Measurements from ENCODE around the gene CCND1. TPM values are rescaled to one million over a fixed set of nuclear protein-coding genes. Genes with fewer than 3 reads are reported as not detected.

CCND1 gene
- total RNA-seq, 1 experiment from 2014 or later: 331 TPM

GRCh38 chr11:69702769-69703452, 62.0 kb downstream of the CCND1 start:
- H3K4me3 ChIP-seq (ENCODE audit: low read depth, low read length): no peak overlapping the region
- H3K27me3 ChIP-seq (replicated peaks; ENCODE audit: control insufficient read depth, insufficient read depth, low read length): no peaks in the 10 kb centered on the region
- TF ChIP-seq, protein P1, sequence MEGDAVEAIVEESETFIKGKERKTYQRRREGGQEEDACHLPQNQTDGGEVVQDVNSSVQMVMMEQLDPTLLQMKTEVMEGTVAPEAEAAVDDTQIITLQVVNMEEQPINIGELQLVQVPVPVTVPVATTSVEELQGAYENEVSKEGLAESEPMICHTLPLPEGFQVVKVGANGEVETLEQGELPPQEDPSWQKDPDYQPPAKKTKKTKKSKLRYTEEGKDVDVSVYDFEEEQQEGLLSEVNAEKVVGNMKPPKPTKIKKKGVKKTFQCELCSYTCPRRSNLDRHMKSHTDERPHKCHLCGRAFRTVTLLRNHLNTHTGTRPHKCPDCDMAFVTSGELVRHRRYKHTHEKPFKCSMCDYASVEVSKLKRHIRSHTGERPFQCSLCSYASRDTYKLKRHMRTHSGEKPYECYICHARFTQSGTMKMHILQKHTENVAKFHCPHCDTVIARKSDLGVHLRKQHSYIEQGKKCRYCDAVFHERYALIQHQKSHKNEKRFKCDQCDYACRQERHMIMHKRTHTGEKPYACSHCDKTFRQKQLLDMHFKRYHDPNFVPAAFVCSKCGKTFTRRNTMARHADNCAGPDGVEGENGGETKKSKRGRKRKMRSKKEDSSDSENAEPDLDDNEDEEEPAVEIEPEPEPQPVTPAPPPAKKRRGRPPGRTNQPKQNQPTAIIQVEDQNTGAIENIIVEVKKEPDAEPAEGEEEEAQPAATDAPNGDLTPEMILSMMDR (IDR thresholded peaks at IDR 0.05; ENCODE audit: insufficient read depth in 1 of 2, low read depth in 1 of 2, low read length in 1 of 2, severe bottlenecking in 1 of 2, unreplicated experiment in 1 of 2): no peak
- no peaks in the 10 kb centered on the region for H3K9me3 ChIP-seq
- no peaks in the 10 kb centered on the region for H3K36me3 ChIP-seq (ENCODE audit: control insufficient read depth, insufficient read depth, low read length)
- Mint-ChIP-seq H3K36me3 (ENCODE audit: insufficient read depth, unreplicated experiment) (peaks cover 4% of the 10 kb centered on the region), H3K27ac (ENCODE audit: unreplicated experiment) (no peak overlapping the region), H3K27me3 (ENCODE audit: insufficient read depth, unreplicated experiment) (no peaks in the 10 kb centered on the region), H3K9me3 (ENCODE audit: unreplicated experiment) (no peaks in the 10 kb centered on the region), H3K4me1 (ENCODE audit: low read depth, unreplicated experiment) (peaks cover 23% of the 10 kb centered on the region), H3K4me3 (ENCODE audit: unreplicated experiment) (peak overlapping the region; percentile 75)
- BruUV-seq (replicated peaks): no TSS peak
- no peak for DNase-seq
- ChIA-PET POLR2A (interaction anchor here (0.6 kb wide), 1 partner anchor 27 kb away, joined by 3 read pairs; no protein-coding TSS in a partner anchor), CTCF (no interaction called here)
- H3K4me1 ChIP-seq: peaks cover 28% of the 10 kb centered on the region
- intact Hi-C loops (cut with micrococcal nuclease; ENCODE audit: unreplicated experiment): no loop called here

DNA sequence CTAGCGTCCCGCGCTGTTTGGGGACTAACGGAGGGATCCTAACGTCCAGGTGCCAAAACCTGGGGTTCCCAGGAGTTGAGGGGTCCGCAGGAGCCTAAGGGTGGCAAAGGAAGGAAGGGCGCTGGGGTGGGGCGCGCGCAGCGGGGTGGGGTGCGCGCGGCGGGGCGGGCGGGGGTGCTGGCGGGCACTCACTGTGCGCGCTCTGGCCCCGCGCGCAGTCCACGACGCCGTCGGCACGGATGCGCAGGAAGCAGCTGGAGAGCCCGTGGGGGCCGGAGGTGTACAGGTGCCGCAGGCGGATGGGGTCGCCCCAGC, 62.5 kb downstream of the CCND1 start:
- Mint-ChIP-seq H3K36me3 (ENCODE audit: insufficient read depth, unreplicated experiment) (peaks cover 4% of the 10 kb centered on the region), H3K4me1 (ENCODE audit: low read depth, unreplicated experiment) (peaks cover 23% of the 10 kb centered on the region), H3K27ac (ENCODE audit: unreplicated experiment) (no peak overlapping the region), H3K4me3 (ENCODE audit: unreplicated experiment) (peak overlapping the region; percentile 75), H3K27me3 (ENCODE audit: insufficient read depth, unreplicated experiment) (no peaks in the 10 kb centered on the region), H3K9me3 (ENCODE audit: unreplicated experiment) (no peaks in the 10 kb centered on the region)
- TSS peak; percentile 26 for BruUV-seq (replicated peaks)
- Histone ChIP-seq H3K27me3 (replicated peaks; ENCODE audit: control insufficient read depth, insufficient read depth, low read length) (no peaks in the 10 kb centered on the region), H3K36me3 (ENCODE audit: control insufficient read depth, insufficient read depth, low read length) (no peaks in the 10 kb centered on the region), H3K9me3 (no peaks in the 10 kb centered on the region), H3K4me1 (peaks cover 28% of the 10 kb centered on the region), H3K4me3 (ENCODE audit: low read depth, low read length) (peak overlapping the region; percentile 43)
- no peak for DNase-seq
- POLR2A ChIA-PET: interaction anchor here (0.6 kb wide), 1 partner anchor 28 kb away, joined by 3 read pairs; no protein-coding TSS in a partner anchor
- CTCF ChIA-PET: no interaction called here
- intact Hi-C loops (cut with micrococcal nuclease; ENCODE audit: unreplicated experiment): no loop called here
- TF ChIP-seq, protein P1 (IDR thresholded peaks at IDR 0.05; ENCODE audit: insufficient read depth in 1 of 2, low read depth in 1 of 2, low read length in 1 of 2, severe bottlenecking in 1 of 2, unreplicated experiment in 1 of 2): no peak

Other genes starting within 250 kb of the CCND1 start
- gene LINC01488, start 159.5 kb upstream of the CCND1 start, total RNA-seq (2022): 0.12 TPM in 1 of 2 replicates, not detected in the other
- gene LTO1, start 34.2 kb downstream of the CCND1 start, total RNA-seq (2022): 49.3 and 51.3 TPM in 2 replicates
- gene FGF19, start 62.9 kb downstream of the CCND1 start, total RNA-seq (2022): 1.1 and 1.7 TPM in 2 replicates
- not detected in 2 replicates for gene FGF4, start 134.2 kb downstream of the CCND1 start, total RNA-seq (2022)
- gene FGF3, start 178.3 kb downstream of the CCND1 start, total RNA-seq (2022): not detected in 2 replicates